HepG2 (cell line): ENCODE results near the gene ENTPD2. TPM values are rescaled to one million over a fixed set of nuclear protein-coding genes. Genes with fewer than 3 reads are reported as not detected.

ENCODE experiments used
- ATAC-seq: fragments of 200-7000 bp; cut with Tn5 transposase; 3 replicates; pipeline ENCODE4 v1.9.1; 2020; ENCODE audit warnings: mild to moderate bottlenecking, moderate library complexity
- BruUV-seq: library from RNA; stranded (reverse); fragments of 400-500 nt; replicated peaks from 2 replicates; lab custom pipeline; 2021; lab: Mats Ljungman, UMichigan
- CTCF ChIA-PET: fragments of 300-600 bp; formaldehyde crosslinking; extraction: SDS; loops from one replicate; lab custom pipeline; 2021; ENCODE audit warnings: low total read pairs, inconsistent platforms, low intra/inter-chr PET ratio; lab: Yijun Ruan, JAX
- POLR2A ChIA-PET: fragments of 350-600 bp; sonication (Branson Sonifier 250); formaldehyde crosslinking; loops from one replicate; lab custom pipeline; 2020; ENCODE audit warnings: antibody characterized with exemption, inconsistent platforms; lab: Yijun Ruan, JAX
- DNase-seq: peaks from one replicate; pipeline ENCODE4 v3.0.0-alpha.2; 2015; ENCODE audit warnings: low spot score
- FAIRE-seq: peaks from 3 replicates; lab custom pipeline; 2011; peaks lifted over from hg19 to GRCh38; lab: Jason Lieb, UNC
- H2AFZ ChIP-seq: one replicate; pipeline ENCODE4 v1.6.1; 2011; ENCODE audit warnings: low read length, inconsistent platforms
- H3K27ac ChIP-seq: fragments of 300-600 bp; 3 replicates; pipeline ENCODE4 v1.8.0; 2011; ENCODE audit warnings: mixed run types, mild to moderate bottlenecking, mixed read lengths, low read length, inconsistent platforms; ENCODE audit not compliant: insufficient read depth; ENCODE audit errors: extremely low read length
- H3K27me3 ChIP-seq, 2 experiments: fragments of 200-600 bp in 1 of 2; 2 replicates in 1 of 2; 3 replicates in 1 of 2; pipeline versions ENCODE4 v1.6.0 to v1.8.0; 2011; ENCODE audit warnings: low read length in 2 of 2, mild to moderate bottlenecking in 2 of 2, moderate library complexity in 2 of 2, inconsistent platforms in 1 of 2; ENCODE audit not compliant: insufficient read depth in 2 of 2, control insufficient read depth in 1 of 2
- H3K36me3 ChIP-seq, 2 experiments: fragments of 200-600 bp in 1 of 2; replicated peaks in 1 of 2; 2 replicates in 1 of 2; 3 replicates in 1 of 2; pipeline versions ENCODE4 v1.5.1 to v1.8.0; 2011; ENCODE audit warnings: low read length in 2 of 2, inconsistent platforms in 1 of 2; ENCODE audit not compliant: insufficient read depth in 2 of 2, control insufficient read depth in 1 of 2
- H3K4me1 ChIP-seq: 2 replicates; pipeline ENCODE4 v1.5.1; 2012; ENCODE audit warnings: low read length, inconsistent platforms; ENCODE audit not compliant: insufficient read depth
- H3K4me2 ChIP-seq: 2 replicates; pipeline ENCODE4 v1.6.0; 2011; ENCODE audit warnings: low read depth, low read length, inconsistent platforms
- H3K4me3 ChIP-seq, 3 experiments: fragments of 200-600 bp in 1 of 3; sonication (generic), shearing (Covaris generic) in 1 of 3; replicated peaks in 1 of 3; 2 replicates each; pipeline ENCODE4 v1.5.1; 2011 to 2016; ENCODE audit warnings: low read length in 3 of 3, inconsistent platforms in 2 of 3, low read depth in 2 of 3, mild to moderate bottlenecking in 2 of 3, control low read depth in 1 of 3, mixed read lengths in 1 of 3; ENCODE audit not compliant: insufficient read depth in 1 of 3
- H3K79me2 ChIP-seq: one replicate; pipeline ENCODE4 v1.6.1; 2011; ENCODE audit warnings: low read length, inconsistent platforms; ENCODE audit not compliant: insufficient read depth
- H3K9ac ChIP-seq: 2 replicates; pipeline ENCODE4 v1.6.0; 2011; ENCODE audit warnings: mild to moderate bottlenecking, low read depth, low read length, inconsistent platforms; ENCODE audit not compliant: insufficient read depth
- H3K9me3 ChIP-seq: 2 replicates; pipeline ENCODE4 v1.5.1; 2012; ENCODE audit warnings: mild to moderate bottlenecking, low read length
- H4K20me1 ChIP-seq: 2 replicates; pipeline ENCODE4 v1.6.0; 2011; ENCODE audit warnings: inconsistent platforms, mild to moderate bottlenecking, low read length, moderate library complexity; ENCODE audit not compliant: insufficient read depth
- AGO2 ChIP-seq: fragments of 200-400 bp; formaldehyde crosslinking; optimal IDR thresholded peaks from 2 replicates; pipeline ENCODE3; 2017; ENCODE audit warnings: mild to moderate bottlenecking, low read depth, low read length, moderate library complexity
- MTF2 ChIP-seq: sonication (generic); formaldehyde crosslinking; IDR thresholded peaks from 2 replicates; pipeline ENCODE4 v1.5.0; 2020; ENCODE audit warnings: missing genetic modification reagents, borderline replicate concordance
- POGK ChIP-seq: sonication (generic); formaldehyde crosslinking; conservative IDR thresholded peaks from 2 replicates; pipeline ENCODE4 v1.8.0; 2022; ENCODE audit warnings: mild to moderate bottlenecking, moderate library complexity, missing genetic modification reagents
- RBFOX2 ChIP-seq: fragments of 200-400 bp; formaldehyde crosslinking; IDR thresholded peaks from 2 replicates; pipeline ENCODE4 v1.6.1; 2017; ENCODE audit warnings: low read depth, mild to moderate bottlenecking, low read length
- TRIM24 ChIP-seq: sonication (generic); formaldehyde crosslinking; IDR thresholded peaks from 2 replicates; pipeline ENCODE4 v1.8.0; 2022; ENCODE audit warnings: mild to moderate bottlenecking, missing genetic modification reagents
- ZBTB14 ChIP-seq: sonication (generic); formaldehyde crosslinking; IDR thresholded peaks from 2 replicates; pipeline ENCODE4 v1.4.0; 2020; ENCODE audit warnings: missing genetic modification reagents
- ZNF382 ChIP-seq: sonication (generic); formaldehyde crosslinking; IDR thresholded peaks from 2 replicates; pipeline ENCODE4 v1.5.0; 2020; ENCODE audit warnings: missing genetic modification reagents, mild to moderate bottlenecking, borderline replicate concordance
- WGBS: methylation state at CpG from one replicate; pipeline ENCODE4 v1.1.6; 2017; ENCODE audit warnings: low lambda C conversion rate; 5-methylcytosine and 5-hydroxymethylcytosine counted together
- in situ Hi-C: cut with HindIII; loops from 2 replicates; pipeline ENCODE4 v1.10.0; 2017; ENCODE audit warnings: low pct_unique_long_range_greater_than_20kb; ENCODE audit not compliant: extremely low pct_ligation_motif_present
- intact Hi-C: fragments of 100-400 bp; cut with micrococcal nuclease; formaldehyde crosslinking; loops from one replicate; pipeline ENCODE4 v1.10.0; 2022; ENCODE audit not compliant: unreplicated experiment
- polyA plus RNA-seq, 8 experiments: library from polyadenylated mRNA; depleted of rRNA in 3 of 8; stranded (reverse) in 7 of 8; unstranded in 1 of 8; fragments of >200 nt; fragmentation: Illumina TruSeq in 4 of 8; extraction: Trizol in 4 of 8; gene quantifications; 2 replicates each; pipeline versions ENCODE4 v1.2.1 to v1.2.3, GENCODE V29; 2011 to 2016; ENCODE audit warnings: low read depth in 4 of 8, missing spikeins in 1 of 8, mixed read lengths in 1 of 8; ENCODE audit not compliant: insufficient read depth in 1 of 8
- total RNA-seq, 5 experiments: library from RNA; depleted of rRNA; stranded (reverse); fragments of >200 nt; fragmentation: Illumina TruSeq; extraction: Trizol; gene quantifications; 2 replicates each; pipeline ENCODE4 v1.2.3, GENCODE V29; 2016; ENCODE audit warnings: low read depth in 1 of 5

The ENTPD2 gene
- total and polyA plus RNA-seq, 2 of the 13 experiments (the other 11 are each of a cell fraction or from before 2014, with no cell fraction given), result 0.95 to 3.2 TPM

GRCh38 chr9:137082222-137082924 is 28.5 kb upstream of the ENTPD2 start:
- FAIRE-seq, result no peak
- H3K4me1 ChIP-seq, result peaks cover 42% of the 10 kb centered on the region

GRCh38 chr9:137080260-137081122 is 26.6 kb upstream of the ENTPD2 start:
- intact Hi-C loops, result no loop called here
- WGBS, result 86% methylated on average over 6 of the region's 24 CpGs
- Histone ChIP-seq H3K79me2 (no peaks in the 10 kb centered on the region), H3K9ac (no peak overlapping the region), H3K36me3 (peaks cover 9 to 16% of the 10 kb centered on the region in 2 experiments; a peak in 4 of 5 replicates), H2AFZ (no peak overlapping the region), H3K27me3 (no peaks in the 10 kb centered on the region), H3K4me1 (peaks cover 47% of the 10 kb centered on the region)
- FAIRE-seq, result no peak
- in situ Hi-C loops, result no loop called here
- DNase-seq, result no peak
- TF ChIP-seq ZNF382 (CRISPR knock-in tag), result no peak
- TF ChIP-seq POGK (CRISPR knock-in tag), result no peak
- no peak for TF ChIP-seq TRIM24
- peak; percentile 36 for TF ChIP-seq AGO2
- 0 out of 2 replicates have a peak, but pooled peaks have one; percentile 23 for TF ChIP-seq RBFOX2
- no peak for TF ChIP-seq MTF2 (CRISPR knock-in tag)
- TF ChIP-seq, all 625 proteins: peak for 2
- no TSS peak for BruUV-seq
- ChIA-PET POLR2A (interaction anchor here (1.0 kb wide), 1 partner anchor 10 kb away, joined by 4 read pairs; the partner anchor contains the start of gene SAPCD2), CTCF (no interaction called here)
- no peaks in the 10 kb centered on the region for H4K20me1 ChIP-seq
- no peak overlapping the region for H3K4me2 ChIP-seq
- no peak overlapping the region for H3K4me3 ChIP-seq
- ATAC-seq, result no peak
- no peaks in the 10 kb centered on the region for H3K9me3 ChIP-seq
- H3K27ac ChIP-seq, result no peak overlapping the region

More at GRCh38 chr9:137082222-137082924, 28.5 kb upstream of the ENTPD2 start:
- WGBS, result 90% methylated on average over 12 of the region's 16 CpGs
- ChIA-PET CTCF (no interaction called here), POLR2A (interaction anchor here (1.3 to 6.4 kb wide), 3 partner anchors 12 to 158 kb away, joined by 5 to 105 read pairs (median 6); partner anchors contain the start of genes SAPCD2 and TUBB4B)
- Histone ChIP-seq H3K79me2 (peaks cover under 1% of the 10 kb centered on the region), H2AFZ (no peak overlapping the region), H4K20me1 (no peaks in the 10 kb centered on the region), H3K4me3 (no peak overlapping the region), H3K27me3 (no peaks in the 10 kb centered on the region; a peak in 1 of 5 replicates), H3K4me2 (no peak overlapping the region), H3K9ac (no peak overlapping the region), H3K9me3 (no peaks in the 10 kb centered on the region), H3K27ac (no peak overlapping the region), H3K36me3 (peaks cover 9 to 16% of the 10 kb centered on the region in 2 experiments; a peak in 4 of 5 replicates)
- BruUV-seq, result no TSS peak
- no peak for TF ChIP-seq ZBTB14 (CRISPR knock-in tag)
- in situ Hi-C loops (no loop called here), intact Hi-C loops (no loop called here)
- no peak for DNase-seq
- no peak for ATAC-seq
